NCI-H510A treated with DMSO at 0.1 percent for 48 hours (cell line): Measurements from ENCODE around the gene LRRC28.

Experiments
- DNase-seq: peaks from one replicate; lab custom pipeline; 2025; lab: John Stamatoyannopoulos, UW

The LRRC28 gene

DNA sequence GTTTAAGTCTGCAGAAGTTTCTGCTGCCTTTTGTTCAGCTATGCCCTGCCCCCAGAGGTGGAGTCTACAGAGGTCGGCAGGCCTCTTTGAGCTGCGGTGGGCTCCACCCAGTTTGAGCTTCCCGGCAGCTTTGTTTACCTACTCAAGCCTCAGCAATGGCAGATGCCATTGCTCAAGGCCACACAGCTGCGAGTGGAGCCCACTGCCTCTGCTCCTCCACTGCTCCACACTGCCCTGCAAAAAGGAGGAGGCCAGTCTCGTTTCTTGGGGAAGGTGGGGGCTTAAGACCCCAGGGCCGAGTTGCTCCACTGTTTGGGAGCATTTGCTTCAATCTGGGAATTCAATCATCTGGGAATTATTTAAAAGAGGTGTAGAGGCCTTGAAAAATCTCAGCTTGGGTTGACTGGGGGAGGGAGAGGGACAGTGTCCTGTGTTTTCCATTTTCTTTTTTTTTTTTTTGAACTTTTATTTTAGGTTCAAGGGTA lies 169.9 kb downstream of the LRRC28 start:
- no peak for DNase-seq

- no peak for DNase-seq
These were observed 170.5 kb downstream of the LRRC28 start for GRCh38 chr15:99421758-99422157.

DNA sequence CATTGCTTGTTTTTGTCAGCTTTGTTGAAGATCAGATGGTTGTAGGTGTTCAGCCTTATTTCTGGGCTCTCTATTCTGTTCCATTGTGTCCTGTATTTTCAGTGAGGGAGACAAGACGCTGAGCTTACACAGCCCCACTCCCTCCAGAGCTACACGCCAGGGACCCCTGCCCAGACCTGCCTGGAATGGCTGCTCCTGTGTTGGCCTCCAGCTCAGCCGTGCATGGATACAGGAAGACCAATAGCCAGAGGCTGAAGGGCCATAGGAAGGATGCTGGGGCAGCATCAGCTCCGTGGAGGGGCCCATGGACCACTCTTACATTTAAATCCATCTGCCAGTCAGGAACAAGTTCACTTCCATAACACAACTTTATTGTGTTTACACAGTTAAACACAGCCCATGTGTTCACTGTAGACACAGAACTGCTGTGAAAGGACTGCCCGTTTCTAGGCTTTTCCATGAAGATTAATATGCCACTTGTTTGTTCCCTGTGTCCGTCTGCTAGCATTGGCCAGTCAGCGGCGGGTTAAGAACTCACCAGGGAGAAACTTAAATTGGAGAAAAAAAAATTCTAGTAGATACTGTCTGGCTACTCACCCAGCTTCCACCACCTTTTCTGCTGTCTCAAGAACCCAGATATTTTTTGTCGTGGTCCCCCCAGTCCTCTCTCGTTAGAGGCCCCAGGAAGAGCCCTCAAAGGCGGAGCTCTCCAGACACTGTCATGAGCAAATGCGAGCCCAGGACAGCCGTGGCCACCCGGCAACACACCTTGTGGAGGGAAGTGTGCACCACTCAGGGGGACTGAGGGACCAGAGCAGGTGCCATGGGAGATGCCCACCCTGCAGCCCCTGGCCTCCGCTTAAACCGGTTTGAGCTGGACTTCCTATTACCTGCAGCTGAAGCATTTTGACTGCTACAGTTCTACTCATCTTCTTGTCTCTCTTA lies 172.2 kb downstream of the LRRC28 start:
- DNase-seq = no peak

DNA sequence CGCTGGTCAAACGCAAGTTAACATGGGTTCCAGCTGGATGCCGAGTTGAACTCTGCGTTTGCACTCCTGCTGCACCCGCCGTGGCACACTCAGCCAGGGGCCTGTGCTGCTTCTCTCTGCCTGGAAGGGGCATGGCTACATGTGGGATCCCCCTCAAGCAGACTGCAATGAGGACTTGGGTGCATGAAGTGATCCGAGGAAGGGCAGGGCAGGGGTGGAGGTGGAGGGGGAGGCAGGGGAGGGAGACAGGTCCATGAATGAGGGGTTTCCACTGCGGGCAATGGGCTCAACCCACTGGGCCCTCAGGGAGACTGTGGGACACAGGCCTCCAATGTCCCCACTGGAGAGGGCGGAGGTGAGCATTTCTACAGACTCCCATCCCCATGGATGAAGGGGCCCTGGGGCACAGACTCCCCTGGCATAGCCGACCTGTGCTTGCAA lies 172.9 kb downstream of the LRRC28 start:
- no peak for DNase-seq

DNA sequence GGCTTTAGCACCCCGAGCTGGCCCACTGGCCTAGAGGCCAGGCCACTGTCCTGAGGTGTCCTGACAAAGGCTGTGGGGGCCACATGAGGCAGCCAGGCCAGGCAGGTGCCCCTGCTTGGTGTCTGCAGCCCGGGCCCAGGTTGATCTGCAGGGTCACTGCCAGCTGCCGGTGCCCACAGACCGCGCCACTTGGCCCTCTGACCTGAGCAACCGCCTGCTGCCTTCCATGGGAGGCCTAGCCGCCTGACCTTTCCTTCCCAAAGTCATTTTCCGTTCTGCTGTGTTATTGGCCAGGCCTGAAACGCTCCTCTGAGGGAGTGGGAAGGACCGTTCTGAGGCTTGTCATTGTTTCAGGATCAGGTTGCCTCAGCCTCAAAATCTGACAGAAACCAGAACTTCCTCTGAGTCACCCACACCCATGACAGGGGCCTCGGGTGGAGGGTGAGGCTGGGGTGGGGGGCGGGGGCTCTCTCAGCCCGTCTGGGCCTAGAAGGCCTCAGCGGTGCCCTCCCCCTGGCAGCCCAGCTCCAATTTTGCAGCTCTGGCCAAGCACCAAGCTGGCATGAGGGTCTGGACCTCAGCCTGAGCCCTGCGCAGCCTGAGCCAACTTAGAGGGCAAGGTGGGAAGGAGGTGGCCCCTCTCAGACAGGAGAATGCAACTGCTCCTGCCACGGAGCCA lies 173.8 kb downstream of the LRRC28 start:
- no peak for DNase-seq

GRCh38 chr15:99425657-99426301 lies 174.5 kb downstream of the LRRC28 start:
- DNase-seq = no peak

GRCh38 chr15:99426431-99427105 lies 175.3 kb downstream of the LRRC28 start:
- DNase-seq = no peak

DNA sequence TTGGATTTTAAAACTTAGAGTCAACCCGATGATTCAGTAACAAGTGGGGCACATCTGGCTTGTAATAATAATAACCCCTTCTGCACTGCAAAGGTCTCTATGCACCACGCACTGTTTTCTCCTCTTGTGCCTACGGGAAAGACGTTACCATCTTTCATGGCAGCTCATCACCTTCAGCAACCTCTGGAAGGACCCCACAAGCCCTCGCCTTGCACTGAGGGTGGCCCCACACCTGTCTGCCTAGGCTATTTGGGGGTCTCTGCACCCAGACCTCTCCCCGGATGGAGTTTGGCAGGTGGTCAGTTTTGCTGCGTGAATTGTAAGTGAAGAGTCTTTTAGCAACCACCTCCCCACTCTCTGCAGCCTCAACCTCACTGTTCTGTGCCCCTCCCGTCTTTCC lies 175.9 kb downstream of the LRRC28 start:
- DNase-seq = no peak

DNA sequence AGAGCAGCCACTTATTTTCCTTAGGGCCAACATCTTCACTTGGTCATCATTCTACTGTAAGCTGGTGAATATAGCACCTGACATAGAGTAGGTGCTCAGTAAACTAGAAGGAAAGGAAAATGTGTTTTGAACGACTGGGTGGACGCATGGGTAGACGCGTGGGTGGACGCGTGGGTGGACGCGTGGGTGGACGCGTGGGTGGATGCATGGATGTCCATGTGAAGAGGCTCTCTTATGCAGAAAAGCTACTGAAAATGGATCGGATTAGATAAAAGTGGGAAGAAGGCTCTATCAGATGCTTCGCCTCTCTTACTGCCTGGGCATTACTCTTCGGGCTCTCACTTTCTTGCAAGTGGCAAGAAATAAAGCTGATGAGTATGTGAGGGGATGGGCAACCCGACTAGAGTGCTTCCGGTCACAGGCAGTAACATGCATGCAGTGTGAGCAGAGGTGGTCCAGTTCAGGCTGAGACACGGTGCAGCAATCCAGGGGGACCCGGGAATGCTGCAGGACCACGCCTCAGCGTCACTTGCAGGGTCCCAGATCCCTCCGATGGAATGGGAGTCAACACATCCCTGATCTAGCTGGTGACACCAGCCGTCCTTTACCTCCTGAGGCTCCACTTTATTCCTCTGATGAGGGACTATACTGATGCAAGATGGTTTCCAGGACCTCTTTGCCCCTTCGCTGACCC lies 176.5 kb downstream of the LRRC28 start:
- no peak for DNase-seq

GRCh38 chr15:99429681-99430081 lies 178.4 kb downstream of the LRRC28 start:
- no peak for DNase-seq

DNA sequence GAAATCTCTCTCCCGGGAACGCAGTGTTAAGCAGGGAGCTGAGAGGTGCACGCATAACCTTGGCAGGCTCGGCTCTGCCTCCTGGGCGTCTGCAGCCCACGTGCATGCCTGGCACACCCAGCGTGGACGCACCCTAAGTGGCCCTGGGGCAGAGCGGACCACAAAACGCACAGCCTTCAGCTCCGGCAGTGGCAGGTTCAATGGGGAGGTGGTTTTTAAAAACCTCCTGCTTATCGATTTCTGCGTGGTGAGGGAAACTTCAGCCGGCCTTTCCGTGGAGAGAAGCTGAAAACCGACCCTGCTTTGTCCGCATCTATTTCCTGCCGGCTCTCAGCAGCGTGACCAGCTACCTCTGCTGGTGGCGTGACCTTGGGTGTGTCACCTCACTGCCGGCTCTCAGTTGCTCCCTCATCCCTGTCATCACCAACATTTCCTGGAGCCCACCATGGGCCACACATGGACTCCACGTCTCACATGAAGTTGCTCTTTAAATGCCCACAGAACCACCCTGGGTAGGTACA lies 179.7 kb downstream of the LRRC28 start:
- DNase-seq = no peak

DNA sequence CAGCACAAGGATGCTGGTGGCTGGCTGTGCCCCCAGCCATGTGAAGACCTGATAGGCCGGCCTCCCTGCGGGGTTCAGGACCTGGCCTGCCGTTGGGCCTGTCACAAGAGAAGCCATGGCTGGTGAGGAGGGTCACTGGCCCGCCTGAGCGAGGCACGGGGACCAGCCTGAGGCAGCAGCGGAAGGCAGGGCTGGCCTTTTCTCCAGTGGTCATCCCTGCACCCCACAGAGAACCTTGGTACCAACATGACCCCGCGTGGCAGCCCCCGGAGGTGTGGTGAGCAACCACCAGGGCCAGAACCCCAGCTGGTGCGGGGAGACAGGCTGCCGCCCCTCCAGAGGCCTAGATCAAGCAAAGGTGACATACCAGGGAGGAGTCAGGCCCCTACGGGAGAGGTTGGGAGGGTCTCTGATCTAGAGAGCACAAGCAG lies 180.4 kb downstream of the LRRC28 start:
- DNase-seq = no peak

DNA sequence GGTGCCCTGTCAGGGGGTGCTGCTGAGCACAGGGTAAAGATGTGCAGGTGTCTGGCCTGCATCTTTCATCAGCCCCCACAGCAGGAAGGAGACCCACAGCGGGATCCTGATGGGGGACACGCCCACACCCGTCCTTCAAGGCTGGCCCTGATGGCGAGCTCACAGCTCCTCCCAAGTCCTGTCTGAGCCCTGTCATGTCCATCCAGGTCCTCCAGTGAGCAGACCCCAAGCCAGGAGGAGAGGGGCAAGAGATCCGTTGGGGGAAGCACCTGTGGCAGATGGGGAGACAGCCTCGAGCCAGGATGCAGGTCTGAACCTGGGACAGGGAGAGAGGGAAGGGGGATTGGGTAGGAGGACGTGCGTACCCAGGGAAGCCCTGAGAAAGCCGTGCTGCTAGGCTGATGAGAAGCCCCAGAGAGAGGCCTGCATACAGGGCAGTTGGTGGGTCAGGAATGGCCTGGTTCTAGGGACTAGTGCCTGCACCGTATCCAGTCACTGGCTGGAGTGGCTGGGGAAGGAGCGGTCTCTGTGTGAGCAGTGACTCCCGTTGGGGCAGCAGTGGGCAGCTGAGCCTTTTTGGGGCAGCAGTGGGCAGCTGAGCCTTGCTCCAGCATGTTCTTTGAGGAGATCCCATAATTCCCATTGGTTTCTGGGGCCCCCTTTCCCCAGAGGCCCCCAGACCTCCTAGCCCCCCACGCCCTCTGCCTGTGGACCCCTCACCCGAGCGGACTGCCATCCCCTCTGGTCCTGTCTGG lies 181.2 kb downstream of the LRRC28 start:
- DNase-seq = no peak

GRCh38 chr15:99433026-99433756 lies 181.9 kb downstream of the LRRC28 start:
- DNase-seq = no peak

- DNase-seq = no peak
These were observed 182.6 kb downstream of the LRRC28 start for GRCh38 chr15:99433757-99434450.

DNA sequence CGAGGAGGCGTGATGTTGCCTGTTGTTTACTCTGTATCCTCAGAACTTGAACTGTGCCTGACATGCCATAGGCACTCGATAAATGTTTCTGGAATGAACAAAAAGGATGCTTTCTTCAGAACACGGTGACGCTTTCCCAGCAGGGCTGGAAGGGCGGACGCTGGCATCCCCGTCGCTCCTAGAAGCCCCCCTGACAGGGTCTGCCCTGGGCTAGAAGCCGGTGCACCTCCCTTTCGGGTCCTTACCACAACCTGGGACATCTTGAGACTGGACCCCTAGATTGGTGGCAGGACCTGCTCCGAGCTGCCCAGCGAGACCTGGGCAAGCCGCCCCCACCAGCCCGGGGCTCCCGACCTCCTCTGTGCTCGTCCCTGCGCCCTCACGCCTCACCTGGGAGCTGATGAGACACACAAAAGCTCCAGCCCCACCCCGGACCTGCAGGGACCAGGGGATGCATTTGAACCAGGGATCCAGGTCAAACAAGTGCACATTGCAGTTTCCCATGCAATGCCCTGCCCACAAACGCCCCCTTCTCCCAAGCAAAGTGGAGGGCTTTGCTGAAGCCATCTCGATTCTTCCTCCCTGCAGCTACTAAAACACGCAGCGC lies 183.3 kb downstream of the LRRC28 start:
- DNase-seq = no peak

- DNase-seq = no peak
These were observed 183.9 kb downstream of the LRRC28 start for GRCh38 chr15:99435113-99435695.

- no peak for DNase-seq
These were observed 184.7 kb downstream of the LRRC28 start for GRCh38 chr15:99435877-99436541.
